Nephron progenitor cell (in vitro differentiated cells): ENCODE data around the gene PRXL2C.
"Not testable (repeated sequence)": the region's sequence is repeated elsewhere in the genome, so short reads cannot be mapped to it uniquely, and the experiment has no call there.

Experiments used
- DNase-seq: peaks from one replicate; pipeline ENCODE4 v3.0.0; 2021
- H3K27ac Mint-ChIP-seq: 2 replicates; pipeline ENCODE4 v1.8.0; 2021; ENCODE audit warnings: mild to moderate bottlenecking, moderate library complexity, mixed read lengths
- H3K27me3 Mint-ChIP-seq: 2 replicates; pipeline ENCODE4 v1.8.0; 2021; ENCODE audit warnings: mild to moderate bottlenecking, low read depth, mixed read lengths; ENCODE audit not compliant: poor library complexity
- H3K36me3 Mint-ChIP-seq: 2 replicates; pipeline ENCODE4 v1.8.0; 2021; ENCODE audit warnings: low read depth, mixed read lengths
- H3K4me1 Mint-ChIP-seq: 2 replicates; pipeline ENCODE4 v1.8.0; 2021; ENCODE audit warnings: mixed read lengths
- H3K4me3 Mint-ChIP-seq: 2 replicates; pipeline ENCODE4 v1.8.0; 2021; ENCODE audit warnings: mild to moderate bottlenecking, moderate library complexity, mixed read lengths
- H3K9me3 Mint-ChIP-seq: 2 replicates; pipeline ENCODE4 v1.8.0; 2021; ENCODE audit warnings: mild to moderate bottlenecking, moderate library complexity, mixed read lengths
- TF ChIP-seq, protein P1 (sequence below): fragments of 200-600 bp; sonication (generic); IDR thresholded peaks from 2 replicates; pipeline ENCODE4 v1.5.0; 2021; ENCODE audit warnings: antibody characterized with exemption

The PRXL2C gene

DNA sequence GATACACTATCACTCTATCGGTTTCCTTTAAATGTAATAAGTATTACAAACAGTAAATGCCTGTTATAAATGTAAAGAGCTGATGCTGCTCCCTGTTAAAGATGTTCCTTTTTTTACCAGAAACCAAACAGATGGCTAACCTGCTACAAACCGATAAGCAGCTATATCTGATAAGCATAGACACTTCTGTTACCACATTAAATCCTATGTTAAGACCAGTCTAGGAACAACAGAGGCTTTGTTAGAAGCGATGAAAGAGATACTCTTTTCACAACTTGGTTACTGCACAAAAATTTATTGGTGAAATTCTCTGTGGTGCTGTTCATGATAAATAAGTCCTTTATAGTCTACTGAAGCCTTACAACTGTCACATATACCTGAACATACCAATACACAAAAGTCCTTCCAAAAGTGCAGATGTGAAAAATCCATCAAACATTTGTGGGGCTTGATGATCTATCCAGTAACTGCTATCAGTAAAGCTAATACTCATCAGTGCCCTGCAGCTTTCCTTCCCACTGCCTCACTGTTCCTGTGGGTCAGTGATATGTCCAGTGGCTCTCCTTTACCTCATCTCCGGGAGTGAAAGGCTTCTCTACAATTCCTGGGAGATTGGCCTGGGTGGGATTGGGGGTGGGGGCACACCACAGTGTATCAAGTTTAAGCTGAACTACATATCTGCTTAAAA lies 25.8 kb upstream of the PRXL2C start:
- H3K4me1 Mint-ChIP-seq = no peaks in the 10 kb centered on the region
- H3K36me3 Mint-ChIP-seq = no peaks in the 10 kb centered on the region
- peaks cover 20% of the 10 kb centered on the region for H3K9me3 Mint-ChIP-seq
- no peak overlapping the region for H3K27ac Mint-ChIP-seq
- H3K27me3 Mint-ChIP-seq = peaks cover 7% of the 10 kb centered on the region
- DNase-seq = no peak
- TF ChIP-seq, protein P1, sequence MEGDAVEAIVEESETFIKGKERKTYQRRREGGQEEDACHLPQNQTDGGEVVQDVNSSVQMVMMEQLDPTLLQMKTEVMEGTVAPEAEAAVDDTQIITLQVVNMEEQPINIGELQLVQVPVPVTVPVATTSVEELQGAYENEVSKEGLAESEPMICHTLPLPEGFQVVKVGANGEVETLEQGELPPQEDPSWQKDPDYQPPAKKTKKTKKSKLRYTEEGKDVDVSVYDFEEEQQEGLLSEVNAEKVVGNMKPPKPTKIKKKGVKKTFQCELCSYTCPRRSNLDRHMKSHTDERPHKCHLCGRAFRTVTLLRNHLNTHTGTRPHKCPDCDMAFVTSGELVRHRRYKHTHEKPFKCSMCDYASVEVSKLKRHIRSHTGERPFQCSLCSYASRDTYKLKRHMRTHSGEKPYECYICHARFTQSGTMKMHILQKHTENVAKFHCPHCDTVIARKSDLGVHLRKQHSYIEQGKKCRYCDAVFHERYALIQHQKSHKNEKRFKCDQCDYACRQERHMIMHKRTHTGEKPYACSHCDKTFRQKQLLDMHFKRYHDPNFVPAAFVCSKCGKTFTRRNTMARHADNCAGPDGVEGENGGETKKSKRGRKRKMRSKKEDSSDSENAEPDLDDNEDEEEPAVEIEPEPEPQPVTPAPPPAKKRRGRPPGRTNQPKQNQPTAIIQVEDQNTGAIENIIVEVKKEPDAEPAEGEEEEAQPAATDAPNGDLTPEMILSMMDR = no peak
- no peak overlapping the region for H3K4me3 Mint-ChIP-seq

DNA sequence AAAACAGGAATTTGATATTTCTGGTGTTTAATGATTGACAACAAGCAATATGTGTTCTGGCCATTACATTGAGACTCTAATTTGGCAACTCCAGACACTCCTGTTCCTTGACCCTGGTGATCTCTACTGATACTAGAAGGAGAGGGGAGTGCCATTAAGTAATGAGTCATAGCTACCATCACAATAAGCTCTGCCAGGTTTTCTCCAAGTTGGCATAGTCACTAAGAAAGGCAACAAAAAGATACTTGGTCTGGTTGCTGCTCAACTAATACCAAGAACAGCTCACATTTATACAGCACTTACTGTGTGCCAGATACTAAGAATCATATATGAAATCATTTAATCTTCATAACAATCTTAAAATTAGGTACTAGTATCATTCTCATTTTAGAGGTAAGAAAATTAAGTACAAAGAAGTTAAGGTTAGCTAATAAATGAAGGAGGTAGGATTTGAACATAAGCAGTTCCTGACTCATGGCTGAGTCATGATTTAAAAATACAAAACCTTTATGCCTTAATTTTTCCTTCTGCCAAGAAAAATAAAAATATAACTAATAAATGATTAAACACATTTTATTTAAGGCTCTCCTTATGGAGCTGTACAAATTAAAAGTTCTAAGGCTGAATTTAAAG lies 19.9 kb upstream of the PRXL2C start:
- Mint-ChIP-seq H3K27me3 (peaks cover 1% of the 10 kb centered on the region), H3K4me1 (no peaks in the 10 kb centered on the region), H3K4me3 (no peak overlapping the region), H3K36me3 (no peaks in the 10 kb centered on the region), H3K27ac (no peak overlapping the region), H3K9me3 (peaks cover 35% of the 10 kb centered on the region)
- TF ChIP-seq, protein P1 = no peak
- DNase-seq = no peak

DNA sequence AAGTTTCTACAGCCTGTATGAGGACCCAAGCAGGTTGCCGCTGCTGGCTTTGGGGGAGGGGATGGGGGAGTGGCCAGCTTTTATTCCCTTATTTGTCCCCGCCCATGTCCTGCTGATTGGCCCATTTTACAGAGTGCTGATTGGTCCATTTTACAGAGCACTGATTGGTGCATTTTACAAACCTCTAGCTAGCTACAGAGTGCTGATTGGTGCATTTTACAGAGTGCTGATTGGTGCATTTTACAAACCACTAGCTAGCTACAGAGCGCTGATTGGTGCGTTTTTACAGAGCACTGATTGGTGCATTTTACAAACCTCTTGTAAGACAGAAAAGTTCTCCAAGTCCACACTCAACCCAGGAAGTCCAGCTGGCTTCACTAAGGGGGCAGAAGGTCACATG lies 18.7 kb upstream of the PRXL2C start:
- H3K4me3 Mint-ChIP-seq, DNase-seq, H3K27me3 Mint-ChIP-seq, H3K27ac Mint-ChIP-seq, H3K36me3 Mint-ChIP-seq, H3K4me1 Mint-ChIP-seq: not testable (repeated sequence)
- peaks cover 39% of the 10 kb centered on the region for H3K9me3 Mint-ChIP-seq

DNA sequence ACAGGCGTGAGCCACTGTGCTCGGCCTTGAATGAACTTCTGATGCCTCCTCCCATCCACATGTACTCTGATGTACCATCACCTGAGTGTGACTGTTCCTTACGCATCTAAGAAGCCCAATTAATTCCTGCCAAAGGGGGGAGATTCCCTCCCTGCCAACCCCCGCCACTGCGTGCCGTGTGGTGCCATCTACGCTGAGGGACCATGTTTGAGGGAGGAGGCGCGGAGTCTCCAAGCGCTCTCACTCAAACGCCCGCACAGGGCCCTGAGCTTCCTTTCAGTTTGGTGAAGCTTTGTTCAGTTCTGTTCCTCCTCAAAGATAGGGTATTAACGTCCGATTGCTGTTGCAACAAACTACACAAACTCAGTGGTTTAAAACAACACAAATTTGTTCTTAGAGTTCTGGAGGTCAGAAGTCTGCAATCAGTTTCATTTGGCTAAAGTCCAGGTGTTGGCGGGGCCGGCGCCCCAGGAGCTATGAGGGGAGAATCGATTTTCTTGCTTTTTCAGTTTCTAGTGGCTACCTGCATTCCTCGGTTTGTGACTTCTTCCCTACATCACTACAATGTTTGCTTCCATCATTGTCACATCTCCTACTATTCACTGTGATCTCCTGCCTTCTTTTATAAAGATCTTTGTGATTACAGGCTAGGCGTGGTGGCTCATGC lies 13.9 kb upstream of the PRXL2C start:
- H3K36me3 Mint-ChIP-seq = no peaks in the 10 kb centered on the region
- H3K4me3 Mint-ChIP-seq = no peak overlapping the region
- H3K4me1 Mint-ChIP-seq = no peaks in the 10 kb centered on the region
- no peak for DNase-seq
- peaks cover 19% of the 10 kb centered on the region for H3K9me3 Mint-ChIP-seq
- H3K27me3 Mint-ChIP-seq = peaks cover 4% of the 10 kb centered on the region
- TF ChIP-seq, protein P1 = no peak
- no peak overlapping the region for H3K27ac Mint-ChIP-seq

DNA sequence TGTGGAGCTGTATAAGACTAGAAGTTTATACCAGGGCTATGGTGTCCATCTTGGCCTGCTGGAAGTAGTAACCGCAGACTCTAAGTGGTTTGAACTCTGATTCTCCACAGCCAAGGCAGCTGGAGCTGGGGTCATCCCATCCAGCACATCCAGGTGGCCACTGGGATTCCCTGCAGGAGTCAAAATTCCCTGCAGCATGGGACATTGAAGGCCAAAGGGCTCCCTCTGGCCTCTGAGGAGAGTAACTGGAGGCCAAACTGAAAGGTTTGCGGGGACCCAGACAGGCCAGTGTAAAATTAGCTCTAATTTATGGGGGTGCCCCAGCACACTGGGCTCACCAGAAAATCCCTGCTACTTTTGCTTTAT lies 12.2 kb upstream of the PRXL2C start:
- H3K27ac Mint-ChIP-seq = no peak overlapping the region
- H3K27me3 Mint-ChIP-seq = peaks cover 4% of the 10 kb centered on the region
- no peaks in the 10 kb centered on the region for H3K36me3 Mint-ChIP-seq
- H3K4me1 Mint-ChIP-seq = no peaks in the 10 kb centered on the region
- H3K9me3 Mint-ChIP-seq = peaks cover 14% of the 10 kb centered on the region
- no peak overlapping the region for H3K4me3 Mint-ChIP-seq
- TF ChIP-seq, protein P1 = no peak
- no peak for DNase-seq

DNA sequence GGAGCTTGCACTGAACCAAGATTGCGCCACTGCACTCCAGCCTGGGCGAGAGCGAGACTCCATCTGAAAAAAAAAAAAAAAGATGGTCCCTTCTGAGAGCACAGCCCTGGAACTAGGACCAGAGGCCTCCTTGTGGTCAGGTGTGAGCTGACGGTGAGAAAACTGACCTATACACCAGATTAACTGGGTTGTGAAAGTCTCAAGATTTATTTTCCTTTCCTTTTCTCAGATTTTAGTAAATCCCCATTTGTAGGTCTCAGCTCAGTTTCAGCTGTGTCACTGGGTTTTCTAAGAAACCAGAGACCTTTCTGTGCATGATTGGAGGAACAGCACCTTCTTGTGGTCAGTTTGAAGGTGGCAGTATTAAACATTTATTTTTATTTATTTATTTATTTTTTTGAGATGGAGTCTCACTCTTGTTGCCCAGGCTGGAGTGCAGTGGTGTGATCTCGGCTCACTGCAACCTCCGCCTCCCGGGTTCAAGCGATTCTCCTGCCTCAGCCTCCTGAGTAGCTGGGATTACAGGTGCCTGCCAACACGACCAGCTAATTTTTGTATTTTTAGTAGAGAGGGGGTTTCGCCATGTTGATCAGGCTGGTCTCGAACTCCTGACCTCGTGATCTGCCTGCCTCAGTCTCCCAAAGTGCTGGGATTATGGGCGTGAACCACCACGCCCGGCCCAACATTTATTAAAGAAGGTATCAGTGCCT lies 11.7 kb upstream of the PRXL2C start:
- H3K4me1 Mint-ChIP-seq, H3K4me3 Mint-ChIP-seq, H3K27me3 Mint-ChIP-seq, H3K27ac Mint-ChIP-seq, H3K36me3 Mint-ChIP-seq: not testable (repeated sequence)
- TF ChIP-seq, protein P1 = peak; percentile 73
- peaks cover 10% of the 10 kb centered on the region for H3K9me3 Mint-ChIP-seq
- peak; percentile 11 for DNase-seq
